GM18519 (cell line): Measurements from ENCODE around the gene CBLL2.
"Not testable (repeated sequence)": the region's sequence is repeated elsewhere in the genome, so short reads cannot be mapped to it uniquely, and the experiment has no call there.

Experiments used
- ATAC-seq: cut with Tn5 transposase; IDR thresholded peaks from one replicate; pipeline ENCODE4 v1.9.1; 2021; ENCODE audit warnings: mild to moderate bottlenecking, moderate library complexity; ENCODE audit not compliant: unreplicated experiment, low FRiP score

The CBLL2 gene, protein sequence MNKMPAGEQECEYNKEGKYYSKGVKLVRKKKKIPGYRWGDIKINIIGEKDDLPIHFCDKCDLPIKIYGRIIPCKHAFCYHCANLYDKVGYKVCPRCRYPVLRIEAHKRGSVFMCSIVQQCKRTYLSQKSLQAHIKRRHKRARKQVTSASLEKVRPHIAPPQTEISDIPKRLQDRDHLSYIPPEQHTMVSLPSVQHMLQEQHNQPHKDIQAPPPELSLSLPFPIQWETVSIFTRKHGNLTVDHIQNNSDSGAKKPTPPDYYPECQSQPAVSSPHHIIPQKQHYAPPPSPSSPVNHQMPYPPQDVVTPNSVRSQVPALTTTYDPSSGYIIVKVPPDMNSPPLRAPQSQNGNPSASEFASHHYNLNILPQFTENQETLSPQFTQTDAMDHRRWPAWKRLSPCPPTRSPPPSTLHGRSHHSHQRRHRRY

DNA sequence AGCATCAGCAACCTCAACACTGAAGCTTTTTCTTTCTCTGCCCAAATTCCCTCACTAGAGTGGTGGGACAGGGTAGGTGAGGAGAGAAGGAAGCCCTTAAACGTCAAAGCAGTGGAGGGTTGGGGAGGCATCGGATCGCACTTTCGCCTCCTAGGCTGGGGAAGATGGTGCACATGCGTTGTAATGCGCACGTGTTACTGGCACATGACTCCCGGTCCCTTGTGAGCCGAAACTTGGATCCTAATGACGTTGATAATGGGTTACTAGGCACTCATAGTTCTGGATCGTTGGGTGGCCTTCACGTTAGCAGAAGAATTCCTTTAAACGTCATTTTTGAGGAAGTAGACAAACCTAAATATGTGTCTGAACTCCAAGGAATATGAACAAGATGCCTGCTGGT is at the start of gene CBLL2:
Gene CBLL2, plus strand, starts transcription at position 301 of the 400 bp plus-strand sequence. Its CDS starts 79 bp downstream, at position 380.
- ATAC-seq, result no peak

DNA sequence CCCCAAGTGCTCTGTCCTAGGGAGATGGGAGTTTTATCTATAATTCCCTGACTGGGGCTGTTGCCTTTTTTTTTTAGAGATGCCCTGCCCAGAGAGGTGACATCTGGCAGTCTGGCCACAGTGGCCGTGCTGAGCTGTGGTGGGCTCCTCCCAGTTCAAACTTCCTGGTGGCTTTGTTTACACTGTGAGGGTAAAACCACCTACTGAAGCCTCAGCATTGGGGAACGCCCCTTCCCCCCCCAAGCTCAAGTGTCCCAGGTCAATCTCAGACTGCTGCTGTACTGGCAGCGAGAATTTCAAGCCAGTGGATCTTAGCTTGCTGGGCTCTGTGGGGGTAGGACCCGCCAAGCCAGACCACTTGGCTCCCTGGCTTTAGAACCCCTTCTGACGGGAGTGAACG is 38.3 kb upstream of the CBLL2 start:
- no peak for ATAC-seq

DNA sequence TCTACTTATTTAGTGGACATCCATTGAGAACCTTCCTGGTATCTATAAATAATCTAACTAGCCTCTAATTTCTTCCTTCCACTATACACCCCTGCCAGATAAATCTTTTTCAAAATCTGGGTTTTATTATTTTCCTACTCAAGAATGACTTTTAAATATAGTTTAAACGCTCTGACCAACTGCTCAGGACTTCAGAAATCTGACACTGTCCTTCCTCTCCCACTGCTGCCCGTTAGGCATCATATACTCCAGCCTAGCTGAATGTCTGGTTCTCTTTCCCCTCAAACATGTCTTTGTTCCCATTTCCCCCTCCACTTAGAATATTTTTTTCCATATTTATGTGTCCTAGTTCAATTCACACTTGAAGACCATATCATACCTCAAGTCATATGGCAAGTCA is 35.2 kb upstream of the CBLL2 start:
- ATAC-seq, result no peak

DNA sequence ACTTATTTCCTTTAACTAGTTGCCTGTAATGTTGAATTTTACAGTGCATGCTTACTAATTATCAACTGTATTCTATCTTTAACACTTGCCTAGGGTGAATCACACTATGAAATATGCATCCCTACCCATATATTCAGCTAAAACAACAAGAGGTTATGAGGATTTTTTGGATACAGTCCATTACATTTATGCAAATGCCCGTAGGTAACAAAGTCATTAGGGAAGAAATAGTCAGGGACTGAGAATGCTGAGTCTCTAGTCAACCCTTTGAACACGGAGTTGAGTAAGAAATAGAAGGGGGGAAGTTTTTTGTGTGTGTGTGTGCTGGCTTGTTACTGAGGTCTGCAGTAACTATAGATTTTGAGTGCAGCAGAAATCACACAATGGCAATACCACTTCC is 26.1 kb upstream of the CBLL2 start:
- no peak for ATAC-seq

DNA sequence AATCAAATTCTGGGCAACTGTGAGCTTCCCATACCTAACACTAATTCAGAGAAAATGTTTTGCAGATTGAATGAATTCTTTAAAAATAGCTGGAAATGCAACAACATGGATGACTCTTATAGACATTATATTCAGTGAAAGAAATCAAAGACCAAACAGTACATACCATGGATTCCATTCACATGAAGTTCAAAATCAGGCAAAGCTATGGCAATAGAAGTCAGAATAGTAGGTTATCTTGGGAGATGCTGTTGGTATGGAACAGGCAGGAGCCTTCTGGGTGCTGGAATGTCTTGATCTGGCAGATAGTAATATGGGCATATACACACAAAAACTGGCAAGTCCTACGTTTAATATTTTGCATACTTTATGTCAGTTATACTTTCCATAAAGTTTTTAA is 25.5 kb upstream of the CBLL2 start:
- ATAC-seq, result no peak

DNA sequence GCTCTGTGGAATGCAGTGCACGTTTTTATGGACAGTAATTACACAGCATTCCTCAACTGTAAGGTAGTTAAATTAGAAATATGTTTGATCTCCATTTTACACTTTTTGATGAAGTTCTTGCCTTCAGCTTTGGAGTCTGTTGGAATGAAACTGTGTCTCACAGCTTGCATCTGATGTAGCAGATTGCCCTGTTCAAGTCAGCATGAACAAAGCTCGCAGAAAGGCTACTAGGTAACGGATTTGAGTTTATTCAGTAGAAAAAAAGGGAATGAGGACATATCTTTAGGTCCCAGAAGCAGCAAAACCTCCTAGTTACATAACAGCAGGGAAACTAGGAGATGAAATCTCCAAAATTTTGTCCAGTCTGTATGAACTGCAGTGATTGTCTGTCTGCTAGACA is 24.3 kb upstream of the CBLL2 start:
- ATAC-seq, result no peak

DNA sequence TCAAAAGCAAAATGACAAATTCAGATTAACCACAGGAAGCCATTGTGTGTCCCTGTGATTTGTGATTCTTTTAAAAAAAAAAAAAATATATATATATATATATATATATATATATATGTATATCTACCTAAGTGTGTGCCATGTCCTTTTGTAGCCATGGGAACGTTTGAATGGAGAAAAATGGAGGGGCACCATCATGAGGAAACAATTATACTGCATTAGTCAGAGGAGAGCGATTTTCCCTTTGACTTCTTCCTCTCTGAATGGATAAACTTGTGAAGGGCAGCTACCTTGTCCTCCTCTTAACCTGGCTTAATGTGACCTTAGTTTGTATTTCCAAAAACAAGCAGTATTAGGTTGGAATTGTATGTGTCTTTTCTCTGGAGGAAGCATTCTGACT is 23.3 kb upstream of the CBLL2 start:
- no peak for ATAC-seq

DNA sequence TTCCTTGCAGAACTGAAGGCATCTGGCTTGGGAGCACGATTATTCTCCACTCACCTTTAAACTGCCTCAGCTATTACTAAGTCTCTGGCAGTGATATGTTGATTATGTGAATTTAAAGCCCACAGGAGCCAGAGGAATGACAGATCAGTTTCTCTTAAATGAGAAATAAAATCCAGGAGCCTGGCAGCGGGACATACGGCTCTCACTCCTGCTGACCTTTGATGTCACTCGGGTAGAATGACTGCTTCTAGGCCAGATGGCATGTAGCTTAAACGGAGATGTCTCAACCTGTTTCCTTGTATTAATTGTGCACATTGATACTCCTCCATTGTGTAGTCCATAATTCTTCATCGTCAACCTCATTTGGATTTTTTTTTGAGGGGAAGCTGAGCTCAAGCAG is 4.0 kb upstream of the CBLL2 start:
- ATAC-seq, result no peak

DNA sequence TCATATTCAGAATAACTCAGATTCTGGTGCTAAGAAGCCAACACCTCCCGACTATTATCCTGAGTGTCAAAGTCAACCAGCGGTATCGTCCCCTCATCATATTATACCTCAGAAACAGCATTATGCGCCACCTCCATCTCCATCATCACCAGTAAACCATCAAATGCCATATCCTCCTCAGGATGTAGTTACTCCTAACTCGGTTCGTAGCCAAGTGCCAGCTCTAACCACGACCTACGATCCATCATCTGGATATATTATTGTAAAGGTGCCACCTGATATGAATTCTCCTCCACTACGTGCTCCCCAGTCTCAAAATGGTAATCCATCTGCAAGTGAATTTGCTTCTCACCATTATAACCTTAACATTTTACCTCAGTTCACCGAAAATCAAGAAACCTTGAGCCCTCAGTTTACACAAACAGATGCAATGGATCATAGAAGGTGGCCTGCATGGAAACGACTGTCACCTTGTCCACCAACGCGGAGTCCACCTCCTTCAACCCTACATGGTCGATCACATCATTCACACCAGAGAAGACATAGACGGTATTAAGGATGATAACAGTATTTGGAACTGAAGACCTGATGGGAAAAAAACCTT is 1.1 kb downstream of the CBLL2 start:
- ATAC-seq, result no peak

DNA sequence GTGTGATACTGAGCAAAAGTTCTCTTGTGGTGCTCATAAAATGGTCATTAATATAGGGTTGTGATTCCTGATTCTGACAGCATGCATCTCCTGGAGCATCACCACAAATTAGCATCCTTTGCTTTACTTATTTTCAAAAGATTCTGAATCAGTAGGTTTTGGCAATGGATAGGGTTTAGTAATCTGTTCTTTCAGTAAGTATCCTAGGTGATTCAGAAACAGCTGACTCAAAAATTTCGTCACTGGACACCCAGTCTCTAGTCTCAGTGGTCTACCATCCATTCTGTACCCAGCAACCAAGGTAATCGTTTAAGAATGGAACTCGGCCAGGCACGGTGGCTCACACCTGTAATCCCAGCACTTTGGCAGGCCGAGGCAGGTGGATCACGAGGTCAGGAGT is 4.1 kb downstream of the CBLL2 start:
- no peak for ATAC-seq

DNA sequence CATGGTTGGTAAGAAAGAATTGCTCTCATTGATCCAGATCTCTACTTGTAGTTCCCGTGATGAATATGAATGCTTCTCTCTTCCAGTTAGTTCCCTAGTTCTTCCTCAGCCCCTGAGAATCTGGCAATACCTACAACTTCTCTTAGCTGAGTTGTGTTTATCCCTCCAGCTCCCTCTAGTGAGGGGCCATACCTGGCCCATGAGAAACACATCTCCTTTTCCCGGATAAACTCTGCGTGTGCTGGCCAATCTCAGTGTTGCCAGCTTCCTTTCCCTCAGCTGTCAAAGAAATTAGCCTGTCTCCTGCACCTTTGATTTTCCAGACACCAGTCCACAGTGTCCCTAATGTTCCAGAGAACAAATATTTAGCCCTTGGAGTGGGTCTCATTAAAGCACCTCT is 5.7 kb downstream of the CBLL2 start:
- ATAC-seq, result no peak

DNA sequence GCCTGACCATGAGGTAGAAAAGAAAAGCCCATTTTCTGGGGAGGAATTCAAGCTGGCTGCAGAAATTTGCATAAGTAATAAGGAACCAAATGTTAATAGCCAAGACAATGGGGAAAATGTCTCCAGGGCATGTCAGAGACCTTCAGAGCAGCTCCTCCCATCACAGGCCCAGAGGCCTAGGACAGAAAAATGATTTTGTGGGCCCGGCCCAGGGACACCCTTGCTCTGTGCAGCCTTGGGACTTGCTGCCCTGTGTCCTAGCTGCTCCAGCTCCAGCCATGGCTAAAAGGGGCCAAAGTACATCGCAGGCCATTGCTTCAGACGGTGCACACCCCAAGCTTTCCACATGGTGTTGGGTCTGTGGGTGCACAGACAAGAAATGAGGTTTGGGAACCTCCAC is 16.5 kb downstream of the CBLL2 start:
- ATAC-seq, result not testable (repeated sequence)

DNA sequence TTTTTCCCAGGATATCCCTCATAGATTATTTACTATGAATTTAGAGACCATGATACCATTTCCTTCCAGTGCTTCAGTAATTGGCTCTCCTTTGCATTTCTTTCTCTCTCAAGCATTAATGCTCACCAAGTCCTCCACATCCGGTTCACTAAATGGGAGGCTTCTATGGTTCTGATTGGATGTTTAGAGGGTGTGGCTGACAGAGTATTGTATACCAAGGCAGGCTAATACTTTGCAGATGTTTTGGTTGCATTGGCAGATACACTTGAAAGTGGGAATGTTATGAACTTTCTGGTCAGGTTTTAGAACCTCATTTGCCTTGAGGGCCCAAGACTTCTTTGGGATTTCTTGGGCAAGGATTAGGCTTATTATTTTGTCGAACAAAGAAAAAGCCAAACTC is 24.2 kb downstream of the CBLL2 start:
- ATAC-seq, result no peak

DNA sequence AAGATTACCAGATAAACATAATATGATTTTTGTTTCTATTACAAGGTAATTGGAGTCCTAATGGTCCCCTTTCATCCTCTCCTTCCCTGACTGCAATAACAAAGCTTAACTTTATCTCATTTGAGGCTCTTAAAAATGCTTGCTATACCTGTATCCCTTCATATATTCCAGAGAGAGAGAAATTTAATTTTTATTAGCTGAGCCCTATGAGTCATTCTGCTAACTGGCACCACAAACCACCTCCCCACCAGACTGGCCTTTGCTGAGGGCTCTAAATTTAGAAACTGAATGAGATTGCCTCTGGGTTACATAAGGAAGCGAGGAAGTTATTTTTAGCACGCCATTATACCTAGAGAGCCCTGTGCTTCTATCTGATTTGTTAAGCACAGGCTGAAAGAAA is 27.4 kb downstream of the CBLL2 start:
- ATAC-seq, result peak; percentile 78

DNA sequence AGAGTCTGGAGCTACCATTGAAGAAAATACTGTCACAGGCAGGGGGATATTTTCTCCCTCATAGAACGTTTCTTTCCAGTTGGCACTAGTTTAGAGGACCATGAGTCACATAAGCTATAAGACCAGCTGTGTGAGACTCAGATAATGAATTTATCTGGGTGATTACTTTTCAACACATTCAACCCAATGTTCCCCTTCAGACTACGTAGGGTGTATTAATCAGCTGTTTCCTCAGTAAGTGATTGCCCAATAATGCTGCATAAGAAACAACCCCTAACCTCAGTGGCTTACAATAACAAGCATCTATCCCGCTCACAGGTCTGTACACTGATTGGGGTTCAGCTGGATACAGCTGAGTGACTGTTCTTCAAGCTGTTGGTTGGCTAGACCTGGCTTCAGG is 38.1 kb downstream of the CBLL2 start:
- ATAC-seq, result no peak

DNA sequence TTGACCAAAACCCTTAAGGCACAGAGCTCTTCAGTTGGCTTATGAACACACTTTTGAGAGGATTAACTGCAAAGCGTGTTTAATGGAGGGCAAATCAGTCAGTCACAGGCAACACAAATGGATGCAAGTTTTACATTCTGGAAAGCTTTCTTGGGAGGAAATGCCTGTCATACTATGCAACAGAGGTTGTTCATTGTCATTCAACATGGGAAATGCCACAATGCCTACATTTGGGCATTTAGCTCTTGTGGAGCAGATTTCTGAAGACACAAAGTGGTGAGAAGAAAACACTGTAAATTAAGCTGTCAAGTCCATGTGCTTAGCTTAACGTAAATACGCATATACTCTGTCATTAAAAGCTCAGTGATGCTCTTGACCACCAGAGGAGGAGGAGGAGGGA is 41.1 kb downstream of the CBLL2 start:
- ATAC-seq, result no peak

DNA sequence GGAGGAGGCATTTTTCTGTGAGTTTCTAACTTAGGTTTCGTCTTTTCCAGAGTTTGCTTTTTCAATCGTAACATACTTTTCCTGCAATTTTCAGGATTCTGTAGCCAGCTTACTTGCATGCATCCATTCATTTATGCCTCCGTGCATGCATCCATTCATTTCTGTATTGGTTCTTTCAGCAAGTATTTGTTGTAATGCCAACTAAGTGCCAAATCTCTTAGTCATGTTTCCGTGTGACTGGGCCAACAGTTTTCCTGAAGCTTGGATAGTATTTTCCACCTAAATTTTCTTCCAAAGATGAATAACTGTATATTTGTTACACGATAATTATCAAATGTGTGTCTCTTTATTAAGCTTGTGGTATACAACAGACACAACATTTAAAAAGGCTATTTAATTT is 41.5 kb downstream of the CBLL2 start:
- no peak for ATAC-seq

DNA sequence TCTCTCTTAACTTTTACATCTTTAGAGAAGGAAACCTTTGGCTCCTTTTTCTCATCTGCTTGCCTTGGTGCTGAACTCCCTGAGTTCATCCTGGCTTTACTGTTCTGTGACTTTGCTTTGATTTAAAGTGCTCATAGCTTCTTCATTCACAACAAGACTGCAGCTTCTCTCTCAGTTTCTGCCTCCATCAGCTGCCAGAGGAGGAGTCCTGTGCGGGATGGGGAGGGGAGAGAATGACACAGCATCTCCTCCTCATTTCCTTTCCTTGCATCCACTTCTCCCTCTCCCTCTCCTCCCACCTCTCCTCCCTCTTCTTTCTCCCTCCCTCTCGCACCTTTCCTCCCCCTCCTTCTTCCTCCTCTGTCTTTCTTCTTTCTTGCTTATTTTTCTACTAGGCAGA is 42.0 kb downstream of the CBLL2 start:
- ATAC-seq, result no peak

DNA sequence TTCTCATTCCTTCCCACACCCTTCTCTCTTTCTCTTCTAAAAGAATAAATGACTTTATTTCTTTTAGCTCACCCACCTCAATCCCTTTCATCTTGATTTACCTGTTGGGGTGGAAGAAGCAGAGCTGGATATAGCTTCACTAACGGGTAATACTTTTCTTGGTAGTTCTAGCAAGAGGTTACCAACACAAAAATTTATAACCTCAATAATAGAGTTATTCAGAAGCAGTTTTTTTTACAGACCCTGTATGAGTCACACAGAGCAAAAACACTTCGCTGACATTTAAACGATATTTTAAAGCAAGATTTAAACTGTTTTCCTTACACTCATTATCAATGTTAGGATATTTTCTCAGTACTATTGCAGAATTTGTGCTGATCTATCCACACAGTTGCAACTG is 42.4 kb downstream of the CBLL2 start:
- ATAC-seq, result no peak

DNA sequence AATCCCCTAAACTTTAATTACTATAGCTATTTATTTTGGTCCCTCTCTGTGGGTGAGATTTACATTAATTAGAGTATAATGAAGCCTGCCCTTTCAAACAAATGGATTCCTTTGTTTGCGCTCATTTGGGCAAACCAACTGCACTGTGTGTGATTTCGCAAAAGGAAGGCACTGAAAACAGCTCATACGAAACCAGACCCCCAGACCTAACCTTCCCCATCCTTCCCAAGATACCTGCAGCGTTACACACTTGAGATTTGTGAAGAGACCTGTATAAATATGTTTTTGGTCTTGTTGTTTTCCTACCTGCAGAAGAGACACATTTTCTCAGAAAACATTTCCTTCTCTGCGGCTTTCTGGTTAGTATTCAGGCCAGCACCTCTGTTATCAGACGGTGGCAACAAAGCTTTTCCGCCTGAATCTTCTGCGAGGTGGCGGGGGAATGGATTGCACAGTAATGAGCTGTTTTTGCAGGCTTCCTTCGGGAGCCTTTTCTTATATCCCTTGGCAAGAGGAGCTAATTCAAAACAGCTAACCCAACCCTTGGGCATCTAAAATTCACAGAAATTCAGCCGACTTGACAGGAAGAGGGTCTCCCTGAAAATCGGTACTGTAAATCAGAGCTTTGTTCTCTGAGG is 47.6 kb downstream of the CBLL2 start:
- no peak for ATAC-seq

DNA sequence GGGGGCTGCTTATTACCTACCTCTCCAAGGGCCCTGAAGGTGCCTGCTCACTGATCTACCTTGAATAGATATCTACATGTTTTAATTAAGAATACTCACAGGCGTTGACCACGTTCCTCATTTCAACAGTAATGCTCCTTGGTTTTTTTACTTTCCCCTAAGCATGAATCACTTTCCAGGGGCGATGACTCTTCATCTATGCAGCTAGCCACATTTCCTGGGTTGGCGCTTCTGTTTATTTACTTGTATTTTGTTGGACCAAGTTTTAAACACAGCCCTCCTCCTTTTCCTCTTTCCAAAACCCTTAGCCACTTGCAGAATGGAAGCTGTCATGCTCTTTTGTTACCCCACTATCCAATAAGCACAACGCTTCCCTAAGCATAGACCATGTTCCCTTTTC is 50.8 kb downstream of the CBLL2 start:
- ATAC-seq, result no peak
